Breast epithelium (tissue), 3 donors: Measurements from ENCODE around the gene SPATA3.
"Not testable (repeated sequence)": the region's sequence is repeated elsewhere in the genome, so short reads cannot be mapped to it uniquely, and the experiment has no call there.

Experiments used
- CTCF ChIP-seq, 3 donors: fragments of 450-650 bp; IDR thresholded peaks; one replicate each; pipeline ENCODE4 v1.5.1; 2016 to 2017; ENCODE audit warnings: antibody characterized with exemption in 3 of 3, mild to moderate bottlenecking in 3 of 3, moderate library complexity in 3 of 3
- POLR2AphosphoS5 ChIP-seq, 3 donors: sonication (generic); formaldehyde crosslinking; IDR thresholded peaks; one replicate each; pipeline ENCODE4 v1.6.1; 2017; ENCODE audit warnings: antibody characterized with exemption in 3 of 3

- not testable (repeated sequence) for TF ChIP-seq CTCF, POLR2AphosphoS5 (IDR thresholded peaks at IDR 0.05)
Measured at GRCh38 chr2:231025059-231025458, 29.1 kb downstream of the SPATA3 start.
